ENCODE data around the gene TTLL4.

TTLL4 gene

GRCh38 chr2:218721488-218721887, 10.9 kb downstream of the TTLL4 start:
- H3K36me3 Mint-ChIP-seq (ENCODE audit: low read depth), result peaks cover 11% of the 10 kb centered on the region

GRCh38 chr2:218721934-218722333, 11.3 kb downstream of the TTLL4 start:
- peaks cover 11% of the 10 kb centered on the region for H3K36me3 Mint-ChIP-seq (ENCODE audit: low read depth)
- no peak overlapping the region for H3K4me3 Mint-ChIP-seq
- H3K9me3 Mint-ChIP-seq, result peaks cover 8% of the 10 kb centered on the region
- no peak for DNase-seq (ENCODE audit: low spot score)
- no peaks in the 10 kb centered on the region for H3K27me3 Mint-ChIP-seq (ENCODE audit: low read depth)
- H3K27ac Mint-ChIP-seq, result no peak overlapping the region
- H3K4me1 Mint-ChIP-seq (ENCODE audit: low read depth), result peaks cover 20% of the 10 kb centered on the region

More at GRCh38 chr2:218721488-218721887, 10.9 kb downstream of the TTLL4 start:
- DNase-seq (ENCODE audit: low spot score), result no peak
- Mint-ChIP-seq H3K27ac (no peak overlapping the region), H3K27me3 (ENCODE audit: low read depth) (no peaks in the 10 kb centered on the region), H3K9me3 (peaks cover 8% of the 10 kb centered on the region), H3K4me1 (ENCODE audit: low read depth) (peaks cover 20% of the 10 kb centered on the region), H3K4me3 (no peak overlapping the region)

GRCh38 chr2:218722419-218722818, 11.8 kb downstream of the TTLL4 start:
- H3K27ac Mint-ChIP-seq, result no peak overlapping the region
- DNase-seq (ENCODE audit: low spot score), result no peak
- H3K4me1 Mint-ChIP-seq (ENCODE audit: low read depth), result peaks cover 20% of the 10 kb centered on the region
- peaks cover 13% of the 10 kb centered on the region for H3K36me3 Mint-ChIP-seq (ENCODE audit: low read depth)
- H3K4me3 Mint-ChIP-seq, result no peak overlapping the region
- H3K9me3 Mint-ChIP-seq, result peaks cover 8% of the 10 kb centered on the region
- H3K27me3 Mint-ChIP-seq (ENCODE audit: low read depth), result no peaks in the 10 kb centered on the region

DNA sequence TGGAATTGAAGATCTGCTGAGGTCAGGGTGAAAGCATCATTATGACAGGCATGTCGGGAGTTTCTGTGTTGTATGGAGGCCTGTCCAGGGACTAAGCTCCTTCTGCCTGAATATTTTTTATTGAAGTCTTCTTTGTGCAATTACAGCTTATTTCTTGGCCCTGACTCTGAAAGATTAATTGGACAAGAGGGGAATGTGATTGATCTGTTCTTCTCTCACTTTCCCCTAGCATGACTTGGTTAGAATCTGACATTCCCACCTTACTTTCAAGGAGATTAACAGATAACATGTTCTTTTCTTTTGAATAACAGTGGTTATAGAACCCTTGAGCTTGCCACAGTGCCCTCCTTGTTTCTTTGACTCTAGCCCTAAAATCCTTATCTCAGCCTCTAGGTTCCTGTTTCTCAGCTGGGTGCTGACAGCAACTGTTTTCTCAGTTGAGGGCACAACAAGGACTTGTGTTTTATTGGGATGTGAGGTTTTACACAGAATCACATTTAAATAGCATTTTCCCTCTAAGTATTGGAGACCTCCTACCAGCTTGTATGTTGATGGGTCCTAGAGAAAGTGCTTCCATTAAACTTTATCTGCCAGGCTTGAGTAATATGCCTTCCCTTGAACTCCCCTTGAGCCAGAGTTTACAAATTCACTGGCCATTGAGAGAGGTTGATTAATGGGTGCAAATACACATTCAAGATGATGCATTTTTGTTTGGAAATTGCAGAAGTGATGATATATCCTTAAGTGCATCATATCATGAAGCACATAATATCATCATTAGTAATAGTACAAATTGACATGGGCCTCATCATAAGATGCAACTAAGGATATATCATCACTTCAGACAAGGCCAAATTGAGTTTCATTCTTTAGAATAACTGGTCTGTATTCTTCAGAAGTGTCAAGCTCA, 12.5 kb downstream of the TTLL4 start:
- Mint-ChIP-seq H3K4me1 (ENCODE audit: low read depth) (peaks cover 20% of the 10 kb centered on the region), H3K9me3 (peaks cover 12% of the 10 kb centered on the region), H3K27ac (no peak overlapping the region), H3K27me3 (ENCODE audit: low read depth) (no peaks in the 10 kb centered on the region), H3K36me3 (ENCODE audit: low read depth) (peaks cover 17% of the 10 kb centered on the region), H3K4me3 (no peak overlapping the region)
- DNase-seq (ENCODE audit: low spot score), result no peak

GRCh38 chr2:218726004-218726574, 15.5 kb downstream of the TTLL4 start:
- Mint-ChIP-seq H3K4me1 (ENCODE audit: low read depth) (peaks cover 16% of the 10 kb centered on the region), H3K27me3 (ENCODE audit: low read depth) (no peaks in the 10 kb centered on the region), H3K36me3 (ENCODE audit: low read depth) (peaks cover 19% of the 10 kb centered on the region), H3K4me3 (no peak overlapping the region), H3K27ac (no peak overlapping the region), H3K9me3 (peaks cover 12% of the 10 kb centered on the region)
- no peak for DNase-seq (ENCODE audit: low spot score)

GRCh38 chr2:218727502-218728165, 17.0 kb downstream of the TTLL4 start:
- H3K4me3 Mint-ChIP-seq, result no peak overlapping the region
- peaks cover 21% of the 10 kb centered on the region for H3K36me3 Mint-ChIP-seq (ENCODE audit: low read depth)
- no peaks in the 10 kb centered on the region for H3K27me3 Mint-ChIP-seq (ENCODE audit: low read depth)
- H3K4me1 Mint-ChIP-seq (ENCODE audit: low read depth), result peaks cover 18% of the 10 kb centered on the region
- H3K9me3 Mint-ChIP-seq, result peaks cover 12% of the 10 kb centered on the region
- H3K27ac Mint-ChIP-seq, result no peak overlapping the region
- DNase-seq (ENCODE audit: low spot score), result no peak

GRCh38 chr2:218729640-218730039, 19.0 kb downstream of the TTLL4 start:
- Mint-ChIP-seq H3K4me3 (no peak overlapping the region), H3K27ac (no peak overlapping the region), H3K36me3 (ENCODE audit: low read depth) (peaks cover 26% of the 10 kb centered on the region), H3K4me1 (ENCODE audit: low read depth) (peaks cover 20% of the 10 kb centered on the region), H3K9me3 (peaks cover 12% of the 10 kb centered on the region), H3K27me3 (ENCODE audit: low read depth) (no peaks in the 10 kb centered on the region)
- no peak for DNase-seq (ENCODE audit: low spot score)

DNA sequence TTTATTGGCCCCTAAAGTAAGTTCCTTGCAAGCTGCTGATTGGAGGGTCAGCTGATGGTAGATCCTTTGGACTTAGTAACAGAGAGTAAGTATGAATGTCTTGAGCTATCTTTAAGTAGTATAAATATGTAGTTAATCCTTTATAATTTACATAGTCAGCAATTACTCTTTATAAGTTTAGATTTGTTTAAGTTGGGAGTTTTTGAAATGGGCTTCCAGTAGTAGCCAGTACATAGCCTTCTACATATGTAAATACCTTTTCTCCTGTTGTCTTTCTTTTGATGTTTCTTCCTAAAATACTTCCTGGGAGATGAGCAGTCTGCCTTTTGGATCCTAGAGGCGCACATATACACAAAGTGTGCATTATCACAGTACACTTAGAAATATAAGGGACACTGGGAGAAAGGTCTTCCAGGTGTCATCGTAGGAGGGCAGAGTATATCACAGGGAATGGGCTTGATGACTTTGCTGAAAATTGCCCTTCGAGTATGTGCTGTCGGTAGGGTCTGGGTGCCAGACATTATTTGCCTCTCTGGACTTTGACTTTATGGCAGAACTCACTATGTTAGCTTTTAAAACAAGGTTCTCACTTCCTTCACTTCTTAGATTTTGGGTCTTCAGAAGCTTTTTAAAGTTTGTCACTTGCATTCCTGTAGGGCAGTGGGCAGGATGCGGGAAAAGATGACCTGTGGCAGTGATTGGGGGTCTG, 21.6 kb downstream of the TTLL4 start:
- no peak for DNase-seq (ENCODE audit: low spot score)
- H3K27ac Mint-ChIP-seq, result no peak overlapping the region

GRCh38 chr2:218732761-218733158, 22.1 kb downstream of the TTLL4 start:
- H3K9me3 Mint-ChIP-seq, result peaks cover 2% of the 10 kb centered on the region
- DNase-seq (ENCODE audit: low spot score), result no peak
- H3K4me3 Mint-ChIP-seq, result no peak overlapping the region
- H3K27ac Mint-ChIP-seq, result no peak overlapping the region
- H3K4me1 Mint-ChIP-seq (ENCODE audit: low read depth), result peaks cover 20% of the 10 kb centered on the region
- H3K36me3 Mint-ChIP-seq (ENCODE audit: low read depth), result peaks cover 11% of the 10 kb centered on the region
- H3K27me3 Mint-ChIP-seq (ENCODE audit: low read depth), result no peaks in the 10 kb centered on the region

More for the DNA sequence above, 21.6 kb downstream of the TTLL4 start:
- Mint-ChIP-seq H3K9me3 (peaks cover 4% of the 10 kb centered on the region), H3K4me1 (ENCODE audit: low read depth) (peaks cover 20% of the 10 kb centered on the region), H3K4me3 (no peak overlapping the region), H3K27me3 (ENCODE audit: low read depth) (no peaks in the 10 kb centered on the region), H3K36me3 (ENCODE audit: low read depth) (peaks cover 14% of the 10 kb centered on the region)

GRCh38 chr2:218733171-218734021, 22.8 kb downstream of the TTLL4 start:
- H3K9me3 Mint-ChIP-seq, result no peaks in the 10 kb centered on the region
- H3K36me3 Mint-ChIP-seq (ENCODE audit: low read depth), result peaks cover 16% of the 10 kb centered on the region
- no peaks in the 10 kb centered on the region for H3K27me3 Mint-ChIP-seq (ENCODE audit: low read depth)
- peaks cover 20% of the 10 kb centered on the region for H3K4me1 Mint-ChIP-seq (ENCODE audit: low read depth)
- peak; percentile 35 for DNase-seq (ENCODE audit: low spot score)
- peak overlapping the region; percentile 32 for H3K27ac Mint-ChIP-seq
- H3K4me3 Mint-ChIP-seq, result no peak overlapping the region

GRCh38 chr2:218734190-218734975, 23.7 kb downstream of the TTLL4 start:
- H3K36me3 Mint-ChIP-seq (ENCODE audit: low read depth), result peaks cover 16% of the 10 kb centered on the region
- no peaks in the 10 kb centered on the region for H3K9me3 Mint-ChIP-seq
- no peaks in the 10 kb centered on the region for H3K27me3 Mint-ChIP-seq (ENCODE audit: low read depth)
- DNase-seq (ENCODE audit: low spot score), result no peak
- peak overlapping the region; percentile 7 for H3K27ac Mint-ChIP-seq
- H3K4me3 Mint-ChIP-seq, result no peak overlapping the region
- peaks cover 20% of the 10 kb centered on the region for H3K4me1 Mint-ChIP-seq (ENCODE audit: low read depth)

DNA sequence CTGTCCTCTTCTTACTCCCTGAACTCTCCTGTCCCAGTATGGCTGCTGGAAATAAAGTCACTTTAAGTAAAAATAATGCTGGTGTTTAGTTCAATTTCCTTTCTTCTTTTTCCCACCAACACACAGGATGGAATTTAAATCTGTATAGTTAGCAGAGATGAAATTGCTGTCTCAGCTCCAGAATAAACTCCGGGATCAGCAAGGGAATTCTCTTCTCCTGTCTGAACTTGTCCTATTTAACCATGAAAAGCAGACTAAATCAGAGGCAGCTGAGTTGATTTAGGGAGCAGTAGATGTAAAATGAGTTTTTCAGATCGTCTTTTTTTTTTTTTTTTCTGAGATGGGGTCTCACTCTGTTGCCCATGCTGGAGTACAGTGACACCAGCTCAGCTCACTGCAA, 25.9 kb downstream of the TTLL4 start:
- Mint-ChIP-seq H3K9me3 (no peaks in the 10 kb centered on the region), H3K4me1 (ENCODE audit: low read depth) (peaks cover 18% of the 10 kb centered on the region), H3K4me3 (no peak overlapping the region), H3K27me3 (ENCODE audit: low read depth) (no peaks in the 10 kb centered on the region), H3K27ac (no peak overlapping the region), H3K36me3 (ENCODE audit: low read depth) (peaks cover 20% of the 10 kb centered on the region)
- no peak for DNase-seq (ENCODE audit: low spot score)

Measured in T-helper 2 cell treated with Interferon-gamma antibody and Interleukin-4, amounts not matched to agents 5 μg/mL and 100 μg/mL, for 36 hours (primary cell).